C1 segment of cervical spinal cord (tissue), 14 donors: ENCODE data around the gene SMAP1.

Experiments
- DNase-seq, 14 donors: peaks; one replicate each; lab custom pipeline; 2025; lab: John Stamatoyannopoulos, UW

The SMAP1 gene

GRCh38 chr6:70667711-70668498 is at the start of gene SMAP1:
SMAP1 (plus strand) TSS chr6:70667883; CDS start chr6:70668024, 141 bp downstream.
- DNase-seq, result peak; percentile 59 to 95 (median 88)

GRCh38 chr6:70620746-70621145 is 46.9 kb upstream of the SMAP1 start:
- no peak for DNase-seq

- no peak for DNase-seq
Measured at GRCh38 chr6:70622461-70622860, 45.2 kb upstream of the SMAP1 start.

GRCh38 chr6:70625436-70625835 is 42.2 kb upstream of the SMAP1 start:
- no peak for DNase-seq

- no peak for DNase-seq
Measured at GRCh38 chr6:70627500-70628254, 40.0 kb upstream of the SMAP1 start.

GRCh38 chr6:70629929-70630328 is 37.8 kb upstream of the SMAP1 start:
- no peak for DNase-seq

- no peak for DNase-seq
Measured at GRCh38 chr6:70633870-70634269, 33.8 kb upstream of the SMAP1 start.

- no peak for DNase-seq
Measured at GRCh38 chr6:70636596-70636995, 31.1 kb upstream of the SMAP1 start.

GRCh38 chr6:70638468-70638867 is 29.2 kb upstream of the SMAP1 start:
- no peak for DNase-seq

- DNase-seq, result no peak
Measured at GRCh38 chr6:70651326-70651905, 16.3 kb upstream of the SMAP1 start.

GRCh38 chr6:70652216-70652615 is 15.5 kb upstream of the SMAP1 start:
- DNase-seq, result no peak

GRCh38 chr6:70657706-70658105 is 10.0 kb upstream of the SMAP1 start:
- no peak for DNase-seq

GRCh38 chr6:70663881-70664466 is 3.7 kb upstream of the SMAP1 start:
- peak in 1 of 14 donors; percentile 67 for DNase-seq

GRCh38 chr6:70666706-70667105 is 977 bp upstream of the SMAP1 start:
- DNase-seq, result no peak

GRCh38 chr6:70667256-70667710 is 400 bp upstream of the SMAP1 start:
- DNase-seq, result no peak

- no peak for DNase-seq
Measured at GRCh38 chr6:70668499-70668812, 773 bp downstream of the SMAP1 start.

GRCh38 chr6:70669133-70669532 is 1.4 kb downstream of the SMAP1 start:
- DNase-seq, result no peak

- no peak for DNase-seq
Measured at GRCh38 chr6:70672549-70672948, 4.9 kb downstream of the SMAP1 start.

GRCh38 chr6:70673054-70673453 is 5.4 kb downstream of the SMAP1 start:
- no peak for DNase-seq

- DNase-seq, result no peak
Measured at GRCh38 chr6:70673601-70674000, 5.9 kb downstream of the SMAP1 start.

- DNase-seq, result no peak
Measured at GRCh38 chr6:70675822-70676221, 8.1 kb downstream of the SMAP1 start.

GRCh38 chr6:70676821-70677220 is 9.1 kb downstream of the SMAP1 start:
- no peak for DNase-seq
